Tibial artery (tissue), 4 donors: ENCODE measurements around the gene GATAD1.

ENCODE experiments used
- DNase-seq, 2 donors: peaks; one replicate each; pipeline ENCODE4 v3.0.0-alpha.2; 2019
- H3K27ac ChIP-seq, 2 donors: fragments of 200-600 bp; sonication (generic) in 1 of 2; 1 replicate in 1 of 2; 2 replicates in 1 of 2; pipeline ENCODE4 v1.5.1; 2018 to 2019; ENCODE audit warnings: mild to moderate bottlenecking in 1 of 2
- H3K27me3 ChIP-seq, 2 donors: fragments of 200-600 bp; sonication (generic) in 1 of 2; one replicate each; pipeline versions ENCODE4 v1.5.1 to v1.6.0; 2016 to 2019
- H3K36me3 ChIP-seq, 3 donors: fragments of 200-600 bp; sonication (generic) in 2 of 3; one replicate each; pipeline ENCODE4 v1.5.1; 2016 to 2019; ENCODE audit warnings: mild to moderate bottlenecking in 2 of 3
- H3K4me1 ChIP-seq, 4 donors: fragments of 200-600 bp; sonication (generic) in 2 of 4; 1 replicate in 3 of 4; 2 replicates in 1 of 4; pipeline ENCODE4 v1.5.1; 2016 to 2019
- H3K4me3 ChIP-seq, 2 donors: fragments of 200-600 bp; sonication (generic) in 1 of 2; 1 replicate in 1 of 2; 2 replicates in 1 of 2; pipeline ENCODE4 v1.5.1; 2018 to 2019; ENCODE audit warnings: mild to moderate bottlenecking in 2 of 2
- H3K9me3 ChIP-seq, 3 donors: fragments of 200-600 bp; sonication (generic) in 1 of 3; one replicate each; pipeline ENCODE4 v1.5.1; 2016 to 2019
- CTCF ChIP-seq, 2 experiments: fragments of 200-600 bp in 1 of 2; fragments of 450-650 bp in 1 of 2; IDR thresholded peaks; one replicate each; pipeline ENCODE4 v1.5.1; 2017 to 2019; ENCODE audit warnings: antibody characterized with exemption in 2 of 2, mild to moderate bottlenecking in 1 of 2, moderate library complexity in 1 of 2
- intact Hi-C: fragments of 100-400 bp; cut with DNase I; formaldehyde crosslinking; loops from one replicate; pipeline ENCODE4 v1.15.0; 2023; ENCODE audit warnings: low total_unique reads

GATAD1 gene

GRCh38 chr7:92460109-92460508, 12.8 kb downstream of the GATAD1 start:
- Histone ChIP-seq H3K4me3 (no peak overlapping the region), H3K9me3 (no peaks in the 10 kb centered on the region), H3K27me3 (no peaks in the 10 kb centered on the region), H3K4me1 (no peaks in the 10 kb centered on the region), H3K27ac (no peak overlapping the region), H3K36me3 (peaks cover 25 to 41% (median 36%) of the 10 kb centered on the region in 3 donors)
- TF ChIP-seq CTCF (IDR thresholded peaks at IDR 0.05): no peak
- no peak for DNase-seq
- intact Hi-C loops: no loop called here

DNA sequence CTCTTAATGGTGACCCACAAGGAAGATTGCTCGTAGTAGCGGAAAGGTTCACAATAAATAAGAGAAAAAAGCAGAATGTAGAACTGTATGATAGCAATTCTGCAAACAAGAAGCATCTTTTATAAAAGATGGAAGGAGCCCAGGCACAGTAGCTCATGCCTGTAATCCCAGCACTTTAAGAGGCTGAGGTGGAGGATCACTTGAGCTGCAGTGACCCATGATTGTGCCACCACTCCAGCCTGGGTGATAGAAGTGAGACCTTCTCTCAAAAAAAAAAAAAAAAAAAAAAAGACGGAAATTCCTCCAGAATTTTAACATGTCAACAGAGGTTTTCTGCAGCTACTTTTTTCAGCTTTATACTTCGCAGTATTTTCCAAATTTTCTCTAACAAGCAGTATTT, 13.2 kb downstream of the GATAD1 start:
- intact Hi-C loops: no loop called here

GRCh38 chr7:92461027-92462003, 14.0 kb downstream of the GATAD1 start:
- Histone ChIP-seq H3K9me3 (no peaks in the 10 kb centered on the region), H3K4me1 (no peaks in the 10 kb centered on the region), H3K36me3 (peaks cover 13 to 31% (median 25%) of the 10 kb centered on the region in 3 donors), H3K4me3 (no peak overlapping the region), H3K27me3 (no peaks in the 10 kb centered on the region), H3K27ac (no peak overlapping the region)
- peak; percentile 20 to 44 for TF ChIP-seq CTCF (IDR thresholded peaks at IDR 0.05)
- no peak for DNase-seq
- intact Hi-C loops: no loop called here

More for the DNA sequence above, 13.2 kb downstream of the GATAD1 start:
- TF ChIP-seq CTCF (IDR thresholded peaks at IDR 0.05): no peak
- Histone ChIP-seq H3K27me3 (no peaks in the 10 kb centered on the region), H3K4me1 (no peaks in the 10 kb centered on the region), H3K27ac (no peak overlapping the region), H3K4me3 (no peak overlapping the region), H3K36me3 (peaks cover 21 to 39% (median 32%) of the 10 kb centered on the region in 3 donors), H3K9me3 (no peaks in the 10 kb centered on the region)
- no peak for DNase-seq

- DNase-seq: no peak
- Histone ChIP-seq H3K36me3 (peaks cover under 1 to 23% (median 12%) of the 10 kb centered on the region in 3 donors), H3K27ac (no peak overlapping the region), H3K9me3 (no peaks in the 10 kb centered on the region), H3K27me3 (no peaks in the 10 kb centered on the region), H3K4me3 (no peak overlapping the region), H3K4me1 (no peaks in the 10 kb centered on the region)
- intact Hi-C loops: no loop called here
- no peak for TF ChIP-seq CTCF (IDR thresholded peaks at IDR 0.05)
Observed at GRCh38 chr7:92462560-92462959, 15.3 kb downstream of the GATAD1 start.

DNA sequence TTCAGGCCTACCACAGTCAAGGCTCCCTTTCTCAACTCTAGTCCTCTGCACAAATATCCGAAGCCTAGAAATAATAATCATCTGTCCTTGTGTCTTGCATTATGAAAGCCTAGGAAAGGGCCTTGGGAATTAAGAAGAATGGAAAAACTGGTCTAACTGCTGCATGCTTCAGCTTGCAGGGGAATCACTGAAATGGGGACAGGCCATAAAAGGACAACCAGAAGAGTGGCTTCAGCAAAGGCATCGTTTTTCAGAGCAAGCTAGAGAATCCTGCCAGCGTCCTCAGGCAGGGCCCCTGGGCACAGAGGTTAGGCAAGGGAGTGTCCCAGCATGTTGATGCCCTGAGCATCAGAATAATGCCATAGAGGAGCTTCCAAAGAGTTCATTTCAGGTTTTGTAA, 17.2 kb downstream of the GATAD1 start:
- Histone ChIP-seq H3K4me3 (no peak overlapping the region), H3K4me1 (no peaks in the 10 kb centered on the region), H3K9me3 (no peaks in the 10 kb centered on the region), H3K36me3 (peaks cover 0 to 22% (median 9%) of the 10 kb centered on the region in 3 donors), H3K27ac (no peak overlapping the region), H3K27me3 (no peaks in the 10 kb centered on the region)
- intact Hi-C loops: no loop called here
- no peak for DNase-seq
- no peak for TF ChIP-seq CTCF (IDR thresholded peaks at IDR 0.05)
